Stomach (tissue), 4 donors: Measurements from ENCODE around the gene FHOD3.

Source experiments
- CTCF ChIP-seq, 7 experiments: fragments of 450-650 bp in 4 of 7; fragments of 200-600 bp in 3 of 7; sonication (generic) in 3 of 7; IDR thresholded peaks; one replicate each; pipeline ENCODE4 v1.5.1; 2016 to 2019; ENCODE audit warnings: antibody characterized with exemption in 7 of 7, control low read depth in 2 of 7, mild to moderate bottlenecking in 1 of 7
- POLR2A ChIP-seq, 4 donors: fragments of 450-650 bp; IDR thresholded peaks; one replicate each; pipeline ENCODE4 v1.6.1; 2016; ENCODE audit warnings: antibody characterized with exemption in 4 of 4, control low read depth in 2 of 4, mild to moderate bottlenecking in 1 of 4, moderate library complexity in 1 of 4

GRCh38 chr18:36509646-36510197, 212.2 kb downstream of the FHOD3 start:
- TF ChIP-seq CTCF (IDR thresholded peaks at IDR 0.05) (no peak), POLR2A (IDR thresholded peaks at IDR 0.05) (no peak)
